ENCODE results near the gene GLI3.

The GLI3 gene

DNA sequence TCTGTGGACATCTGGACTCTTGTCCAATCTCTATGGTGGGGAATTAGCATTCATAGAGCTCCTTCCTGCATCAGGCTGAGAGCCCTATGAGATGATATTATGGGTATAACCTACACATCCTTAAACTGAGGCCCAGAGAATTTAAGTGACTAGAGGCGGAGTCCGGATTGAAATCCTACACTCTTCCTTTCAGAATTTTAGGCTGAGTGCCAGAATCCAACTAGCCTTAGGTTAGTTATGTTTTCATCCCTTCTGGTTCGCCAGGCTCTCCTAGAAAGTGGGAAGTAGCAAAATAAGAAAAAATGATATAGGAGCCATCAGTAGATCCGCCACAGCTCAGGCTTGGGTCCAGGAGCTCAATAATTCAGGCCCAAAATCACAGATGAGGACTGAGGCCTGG lies 212.5 kb downstream of the GLI3 start:
- H3K36me3 ChIP-seq (ENCODE audit: insufficient read depth, low read length) = peaks cover 50% of the 10 kb centered on the region
- H3K27me3 ChIP-seq (ENCODE audit: insufficient read depth, low read length) = no peaks in the 10 kb centered on the region
- H3K4me1 ChIP-seq (ENCODE audit: insufficient read depth, low read length) = peaks cover 39% of the 10 kb centered on the region
- no peaks in the 10 kb centered on the region for H3K9me3 ChIP-seq (ENCODE audit: low read length)
- H2AFZ ChIP-seq (ENCODE audit: low read depth, low read length) = no peak overlapping the region
- H3K4me3 ChIP-seq (ENCODE audit: low read length) = no peak overlapping the region

DNA sequence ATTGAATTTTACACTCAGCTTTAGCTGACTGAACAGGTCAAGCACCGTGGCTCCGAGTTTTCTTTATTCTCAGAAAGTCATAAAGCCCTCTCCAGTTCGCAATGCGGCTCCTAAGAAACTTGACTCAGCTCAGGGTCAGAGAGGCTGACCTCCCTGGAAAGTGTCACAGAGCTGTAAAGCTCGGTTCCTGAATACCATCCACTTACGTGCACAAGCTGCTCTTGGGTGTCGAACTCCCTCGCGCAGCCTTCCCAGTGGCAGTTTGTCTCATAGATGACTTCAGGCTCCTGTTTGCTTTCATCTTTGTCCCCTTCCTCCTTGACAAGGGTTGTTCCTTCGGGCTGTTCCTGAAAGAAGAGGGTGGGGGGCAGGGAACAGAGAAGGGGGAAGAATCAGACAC lies 213.7 kb downstream of the GLI3 start:
- H3K27me3 ChIP-seq (ENCODE audit: insufficient read depth, low read length) = no peaks in the 10 kb centered on the region
- H3K36me3 ChIP-seq (ENCODE audit: insufficient read depth, low read length) = peaks cover 55% of the 10 kb centered on the region
- H2AFZ ChIP-seq (ENCODE audit: low read depth, low read length) = no peak overlapping the region
- peaks cover 39% of the 10 kb centered on the region for H3K4me1 ChIP-seq (ENCODE audit: insufficient read depth, low read length)
- H3K9me3 ChIP-seq (ENCODE audit: low read length) = no peaks in the 10 kb centered on the region
- H3K4me3 ChIP-seq (ENCODE audit: low read length) = no peak overlapping the region

DNA sequence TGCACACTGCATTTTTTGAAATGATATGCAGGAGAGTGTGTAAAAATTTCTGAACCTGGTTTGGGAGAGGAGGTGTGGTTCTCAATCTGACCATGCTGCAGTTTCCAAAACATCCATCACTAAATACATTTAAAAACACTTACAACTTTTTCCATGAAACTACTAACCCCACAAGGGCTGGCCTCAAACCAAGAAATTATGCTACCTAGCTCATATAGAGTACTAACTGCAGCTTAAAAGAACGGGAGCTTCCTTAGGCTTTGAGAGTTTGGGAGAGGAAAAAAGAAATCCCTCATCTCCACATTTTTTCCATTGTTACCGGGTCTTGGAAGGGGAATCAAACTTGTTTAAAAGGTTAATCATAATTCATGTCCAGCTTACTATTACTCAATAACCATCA lies 214.2 kb downstream of the GLI3 start:
- Histone ChIP-seq H3K9me3 (ENCODE audit: low read length) (no peaks in the 10 kb centered on the region), H3K4me3 (ENCODE audit: low read length) (no peak overlapping the region), H3K36me3 (ENCODE audit: insufficient read depth, low read length) (peaks cover 56% of the 10 kb centered on the region), H3K27me3 (ENCODE audit: insufficient read depth, low read length) (no peaks in the 10 kb centered on the region), H2AFZ (ENCODE audit: low read depth, low read length) (no peak overlapping the region), H3K4me1 (ENCODE audit: insufficient read depth, low read length) (peaks cover 34% of the 10 kb centered on the region)

DNA sequence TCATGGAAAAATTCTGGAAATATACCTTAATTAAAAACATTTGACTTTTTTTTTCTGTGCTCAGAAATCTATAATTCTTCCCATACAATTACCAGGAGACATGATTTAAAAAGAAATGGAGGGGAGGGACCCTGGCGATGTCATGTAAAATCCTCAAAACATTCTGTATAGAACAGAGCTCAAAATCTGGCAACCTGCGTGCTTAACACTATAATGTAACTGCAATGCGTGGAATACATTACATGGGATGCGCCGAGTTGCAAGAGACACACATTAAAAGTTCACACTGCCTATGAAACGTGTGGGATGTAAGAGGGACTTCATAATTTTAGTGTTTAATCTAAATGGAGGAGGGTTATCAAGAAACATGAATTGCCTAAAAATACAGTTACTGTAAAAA lies 215.0 kb downstream of the GLI3 start:
- peaks cover under 1% of the 10 kb centered on the region for H3K9me3 ChIP-seq (ENCODE audit: low read length)
- H3K36me3 ChIP-seq (ENCODE audit: insufficient read depth, low read length) = peaks cover 56% of the 10 kb centered on the region
- peaks cover 29% of the 10 kb centered on the region for H3K4me1 ChIP-seq (ENCODE audit: insufficient read depth, low read length)
- H2AFZ ChIP-seq (ENCODE audit: low read depth, low read length) = no peak overlapping the region
- H3K27me3 ChIP-seq (ENCODE audit: insufficient read depth, low read length) = no peaks in the 10 kb centered on the region
- H3K4me3 ChIP-seq (ENCODE audit: low read length) = no peak overlapping the region

DNA sequence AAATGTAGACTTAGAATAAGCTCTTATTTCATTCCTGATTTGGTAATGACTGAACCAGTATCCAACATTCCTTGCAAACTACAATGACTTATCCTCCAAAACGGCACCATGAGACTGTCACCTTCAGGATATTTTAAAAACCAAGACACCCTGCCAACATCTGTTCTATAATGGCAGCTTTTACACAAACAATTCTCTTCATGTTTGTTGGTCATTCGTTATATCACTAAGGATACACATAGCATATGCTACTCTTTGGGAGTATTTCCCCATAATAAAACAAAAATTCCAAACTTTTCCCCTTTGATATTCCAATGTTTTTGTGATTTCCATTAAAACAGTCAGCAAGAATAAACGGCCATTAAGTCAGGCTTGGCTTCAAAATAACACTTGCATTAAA lies 215.4 kb downstream of the GLI3 start:
- H3K4me3 ChIP-seq (ENCODE audit: low read length) = no peak overlapping the region
- peaks cover 60% of the 10 kb centered on the region for H3K36me3 ChIP-seq (ENCODE audit: insufficient read depth, low read length)
- no peak overlapping the region for H2AFZ ChIP-seq (ENCODE audit: low read depth, low read length)
- no peaks in the 10 kb centered on the region for H3K27me3 ChIP-seq (ENCODE audit: insufficient read depth, low read length)
- H3K4me1 ChIP-seq (ENCODE audit: insufficient read depth, low read length) = peaks cover 31% of the 10 kb centered on the region
- H3K9me3 ChIP-seq (ENCODE audit: low read length) = peaks cover 5% of the 10 kb centered on the region

DNA sequence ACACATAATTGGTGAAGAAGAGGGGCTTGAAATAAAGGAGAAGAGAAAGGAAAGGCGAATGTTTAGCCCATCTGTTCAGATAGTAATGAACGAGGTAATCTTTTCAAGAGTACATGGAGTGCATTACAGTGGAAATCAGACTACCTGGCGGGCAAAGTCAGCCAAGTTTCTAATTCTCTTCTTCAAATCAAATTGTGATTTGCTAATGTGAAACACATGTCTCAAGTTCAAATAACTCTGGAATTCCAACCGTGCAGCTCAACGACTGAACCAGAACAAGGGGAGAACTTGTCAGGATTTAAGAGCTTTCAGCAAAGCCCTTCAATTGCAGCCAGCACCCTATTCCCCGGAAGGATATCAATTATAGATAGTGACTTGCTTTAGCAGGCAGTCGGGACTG lies 216.9 kb downstream of the GLI3 start:
- Histone ChIP-seq H3K4me3 (ENCODE audit: low read length) (no peak overlapping the region), H3K36me3 (ENCODE audit: insufficient read depth, low read length) (peaks cover 59% of the 10 kb centered on the region), H3K9me3 (ENCODE audit: low read length) (peaks cover 16% of the 10 kb centered on the region), H3K27me3 (ENCODE audit: insufficient read depth, low read length) (no peaks in the 10 kb centered on the region), H3K4me1 (ENCODE audit: insufficient read depth, low read length) (peaks cover 40% of the 10 kb centered on the region), H2AFZ (ENCODE audit: low read depth, low read length) (no peak overlapping the region)

DNA sequence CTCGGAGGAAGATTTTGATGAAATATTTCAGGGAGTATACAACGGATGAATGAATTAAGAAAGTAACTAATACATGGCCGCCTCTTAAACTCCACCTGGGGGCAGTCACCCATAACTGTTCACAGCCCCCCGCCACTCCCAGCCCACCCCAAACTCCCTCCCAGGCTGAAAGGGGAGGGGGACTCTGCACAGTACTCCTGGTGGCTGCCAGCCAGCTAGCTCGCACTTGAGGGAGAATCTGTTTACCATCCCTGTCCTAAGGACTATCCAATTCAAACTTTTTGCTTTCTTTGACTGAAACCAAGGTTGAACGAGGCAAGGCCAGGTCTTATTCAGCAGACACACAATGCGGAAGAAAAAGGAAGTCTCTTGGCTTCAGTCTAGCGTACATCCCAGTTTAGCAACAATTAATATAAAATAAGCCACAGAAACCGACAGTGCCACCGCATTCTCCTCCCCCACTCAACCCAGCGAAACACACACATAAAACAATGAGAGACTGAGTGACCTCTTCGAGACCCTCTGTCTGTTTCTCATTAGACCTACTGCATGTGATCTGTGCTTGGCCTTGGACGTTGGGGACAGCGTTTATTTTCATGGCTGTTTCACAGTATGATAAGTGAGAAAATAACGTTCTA lies 219.5 kb downstream of the GLI3 start:
- H3K9me3 ChIP-seq (ENCODE audit: low read length) = peaks cover 25% of the 10 kb centered on the region
- H3K4me3 ChIP-seq (ENCODE audit: low read length) = no peak overlapping the region
- H3K36me3 ChIP-seq (ENCODE audit: insufficient read depth, low read length) = peaks cover 67% of the 10 kb centered on the region
- peaks cover 16% of the 10 kb centered on the region for H3K4me1 ChIP-seq (ENCODE audit: insufficient read depth, low read length)
- H3K27me3 ChIP-seq (ENCODE audit: insufficient read depth, low read length) = no peaks in the 10 kb centered on the region
- H2AFZ ChIP-seq (ENCODE audit: low read depth, low read length) = no peak overlapping the region

DNA sequence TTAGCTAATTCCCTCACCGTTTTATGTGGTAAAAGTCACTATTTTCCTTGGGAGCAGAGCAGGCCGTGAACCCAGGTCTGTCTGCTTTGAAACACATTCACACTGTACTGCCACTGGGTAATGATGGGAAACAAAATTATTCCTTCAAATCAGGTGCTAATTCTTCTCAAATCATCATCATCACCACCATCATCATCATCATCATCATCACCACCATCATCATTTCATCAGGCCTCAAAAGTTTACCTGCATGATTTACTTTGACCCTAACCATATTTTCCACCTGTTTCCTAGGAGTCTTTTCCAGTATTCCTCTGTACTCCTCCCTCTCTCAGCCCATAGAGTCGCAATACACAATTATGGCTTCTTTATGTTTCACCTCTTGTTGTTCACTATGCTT lies 220.5 kb downstream of the GLI3 start:
- no peaks in the 10 kb centered on the region for H3K27me3 ChIP-seq (ENCODE audit: insufficient read depth, low read length)
- peaks cover 25% of the 10 kb centered on the region for H3K9me3 ChIP-seq (ENCODE audit: low read length)
- H3K4me3 ChIP-seq (ENCODE audit: low read length) = no peak overlapping the region
- H3K36me3 ChIP-seq (ENCODE audit: insufficient read depth, low read length) = peaks cover 70% of the 10 kb centered on the region
- H3K4me1 ChIP-seq (ENCODE audit: insufficient read depth, low read length) = peaks cover 11% of the 10 kb centered on the region
- no peak overlapping the region for H2AFZ ChIP-seq (ENCODE audit: low read depth, low read length)

DNA sequence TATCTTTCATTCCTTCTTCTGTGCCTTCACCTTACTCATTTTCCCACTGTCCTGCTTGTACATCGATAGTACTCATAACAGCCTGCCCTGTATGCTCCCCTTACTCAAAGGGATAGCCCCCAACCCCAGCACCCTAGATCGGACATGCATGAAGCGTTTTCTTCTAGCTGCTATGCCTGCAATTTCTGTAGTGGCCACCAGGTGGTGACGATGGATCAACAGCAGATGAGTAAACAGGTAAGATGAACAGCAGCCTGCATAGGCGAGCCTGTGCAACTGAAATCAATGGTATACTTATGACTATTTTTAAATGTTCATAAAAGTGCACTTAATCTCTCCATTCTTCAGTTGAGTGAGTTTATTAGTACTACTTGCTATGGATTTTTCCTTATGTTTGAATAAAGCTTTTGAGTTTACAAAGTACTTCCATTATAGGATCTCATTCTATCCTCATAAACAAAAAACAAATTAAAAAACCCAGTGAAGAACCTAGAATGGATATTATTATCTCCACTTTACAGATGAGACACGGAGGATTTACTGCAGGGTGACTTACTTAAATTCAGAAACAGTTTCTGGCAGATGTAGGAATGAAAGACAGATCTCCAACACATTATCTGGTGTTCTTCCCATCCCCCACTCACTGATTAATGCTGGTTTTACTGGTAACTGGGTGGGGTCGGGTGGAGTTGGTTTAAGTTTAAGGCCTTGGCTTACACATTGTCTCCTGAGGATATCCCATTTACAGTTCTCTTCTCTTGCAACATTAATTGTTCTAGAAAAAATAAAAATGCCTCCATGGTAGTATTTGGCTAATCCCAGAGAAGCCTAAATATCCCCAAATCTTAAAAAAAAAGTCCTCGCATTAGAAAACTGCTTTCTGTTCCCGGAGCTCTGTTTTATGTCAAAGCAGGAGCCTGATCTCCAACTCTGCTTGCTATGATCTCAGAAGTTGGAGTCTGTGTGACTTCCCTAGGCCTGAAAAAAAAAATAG lies 222.1 kb downstream of the GLI3 start:
- Histone ChIP-seq H3K36me3 (ENCODE audit: insufficient read depth, low read length) (peaks cover 76% of the 10 kb centered on the region), H2AFZ (ENCODE audit: low read depth, low read length) (no peak overlapping the region), H3K4me3 (ENCODE audit: low read length) (no peak overlapping the region), H3K27me3 (ENCODE audit: insufficient read depth, low read length) (no peaks in the 10 kb centered on the region), H3K9me3 (ENCODE audit: low read length) (peaks cover 25% of the 10 kb centered on the region), H3K4me1 (ENCODE audit: insufficient read depth, low read length) (peaks cover 11% of the 10 kb centered on the region)

DNA sequence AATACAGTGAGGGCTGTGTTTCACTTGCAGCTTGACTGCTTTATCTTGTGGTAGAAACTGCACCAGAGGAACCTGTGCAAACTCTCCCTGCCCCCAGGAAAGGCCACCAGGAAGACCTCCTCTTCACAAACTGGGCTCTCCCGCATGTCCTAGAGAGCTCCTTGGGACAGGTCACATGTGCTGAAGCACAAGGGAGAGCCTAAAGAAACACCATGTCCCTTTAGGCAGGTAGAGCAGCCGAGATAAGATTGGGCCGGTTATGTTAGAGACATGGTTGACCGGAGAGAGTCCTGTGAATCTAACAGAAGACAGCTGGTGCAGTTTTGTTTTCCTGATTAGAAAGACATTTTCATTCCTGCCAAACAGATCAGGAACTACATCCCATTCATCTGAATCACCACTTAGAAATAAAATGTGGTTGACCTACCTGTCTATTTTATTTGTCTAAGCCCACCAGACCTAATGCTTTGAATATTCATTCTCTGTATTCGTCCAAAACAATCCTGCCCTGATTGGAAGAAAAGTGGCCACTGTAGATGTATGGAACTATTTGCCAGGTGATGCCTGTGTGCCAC lies 224.1 kb downstream of the GLI3 start:
- H3K4me3 ChIP-seq (ENCODE audit: low read length) = no peak overlapping the region
- no peaks in the 10 kb centered on the region for H3K27me3 ChIP-seq (ENCODE audit: insufficient read depth, low read length)
- no peak overlapping the region for H2AFZ ChIP-seq (ENCODE audit: low read depth, low read length)
- H3K9me3 ChIP-seq (ENCODE audit: low read length) = peaks cover 25% of the 10 kb centered on the region
- H3K36me3 ChIP-seq (ENCODE audit: insufficient read depth, low read length) = peaks cover 78% of the 10 kb centered on the region
- H3K4me1 ChIP-seq (ENCODE audit: insufficient read depth, low read length) = peaks cover 11% of the 10 kb centered on the region

DNA sequence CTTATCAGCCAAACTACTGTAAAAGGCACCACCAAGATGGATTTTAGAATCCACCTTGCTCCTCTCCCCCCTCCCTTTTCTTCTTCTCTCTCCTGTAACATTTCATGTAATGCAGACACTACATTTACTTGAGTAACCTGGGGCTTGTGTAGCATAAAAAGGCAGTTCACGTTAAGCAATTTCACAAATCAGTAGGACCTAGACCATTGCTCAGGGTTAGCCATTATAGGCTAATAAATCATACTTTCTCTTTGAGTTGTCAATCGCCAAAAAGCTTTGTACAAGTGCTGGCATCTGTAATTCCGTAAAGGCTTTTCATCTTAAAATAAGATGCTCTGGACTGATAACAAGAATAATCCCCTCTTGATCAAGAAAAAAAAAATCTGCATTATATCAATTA lies 224.7 kb downstream of the GLI3 start:
- Histone ChIP-seq H3K4me3 (ENCODE audit: low read length) (no peak overlapping the region), H3K36me3 (ENCODE audit: insufficient read depth, low read length) (peaks cover 80% of the 10 kb centered on the region), H3K4me1 (ENCODE audit: insufficient read depth, low read length) (peaks cover 11% of the 10 kb centered on the region), H3K9me3 (ENCODE audit: low read length) (peaks cover 25% of the 10 kb centered on the region), H3K27me3 (ENCODE audit: insufficient read depth, low read length) (no peaks in the 10 kb centered on the region), H2AFZ (ENCODE audit: low read depth, low read length) (no peak overlapping the region)

DNA sequence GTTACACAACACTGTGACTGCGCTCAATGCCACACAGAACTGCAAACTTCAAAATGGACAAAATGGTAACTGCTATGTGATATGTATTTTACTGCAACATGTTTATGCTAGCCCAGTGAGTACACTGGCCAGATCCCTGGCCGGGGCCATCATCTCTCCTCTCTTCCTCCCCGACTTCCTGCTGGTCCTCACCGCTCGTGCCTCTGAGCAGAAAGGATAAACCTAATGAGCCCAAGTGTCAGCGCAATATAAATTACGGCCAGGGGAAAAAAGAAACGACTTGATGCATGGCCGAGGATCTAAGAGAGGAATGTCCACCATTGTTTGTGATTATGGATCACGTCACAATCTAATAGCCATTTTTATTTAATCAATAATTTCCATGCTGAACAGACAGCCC lies 225.2 kb downstream of the GLI3 start:
- Histone ChIP-seq H2AFZ (ENCODE audit: low read depth, low read length) (no peak overlapping the region), H3K4me1 (ENCODE audit: insufficient read depth, low read length) (peaks cover 11% of the 10 kb centered on the region), H3K4me3 (ENCODE audit: low read length) (no peak overlapping the region), H3K27me3 (ENCODE audit: insufficient read depth, low read length) (no peaks in the 10 kb centered on the region), H3K9me3 (ENCODE audit: low read length) (peaks cover 22% of the 10 kb centered on the region), H3K36me3 (ENCODE audit: insufficient read depth, low read length) (peaks cover 82% of the 10 kb centered on the region)

DNA sequence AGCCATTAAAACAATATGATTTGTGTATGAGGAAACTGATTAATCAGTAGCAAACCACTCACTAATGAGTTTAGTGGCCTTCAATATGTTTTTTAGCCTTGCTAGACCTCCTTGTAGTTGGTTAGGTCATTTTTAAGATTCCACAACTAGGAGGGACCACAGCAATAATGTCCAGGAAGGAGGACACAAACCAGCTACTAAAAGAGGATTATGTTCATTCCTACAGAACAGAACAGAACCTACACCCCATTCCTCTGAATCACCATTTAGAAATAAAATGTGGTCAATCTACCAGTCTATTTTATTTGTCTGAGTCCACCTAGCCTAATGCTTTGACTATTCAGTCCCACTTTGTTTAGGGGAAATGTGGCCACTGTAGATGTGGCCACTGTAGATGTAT lies 226.3 kb downstream of the GLI3 start:
- peaks cover under 1% of the 10 kb centered on the region for H3K4me1 ChIP-seq (ENCODE audit: insufficient read depth, low read length)
- H3K27me3 ChIP-seq (ENCODE audit: insufficient read depth, low read length) = no peaks in the 10 kb centered on the region
- H3K9me3 ChIP-seq (ENCODE audit: low read length) = peaks cover 12% of the 10 kb centered on the region
- H3K36me3 ChIP-seq (ENCODE audit: insufficient read depth, low read length) = peaks cover 80% of the 10 kb centered on the region
- no peak overlapping the region for H3K4me3 ChIP-seq (ENCODE audit: low read length)
- no peak overlapping the region for H2AFZ ChIP-seq (ENCODE audit: low read depth, low read length)

Measured in neuron (in vitro differentiated cells).